Suppressor macrophage (primary cell): ENCODE measurements around the gene TMEM39A.

Experiments
- DNase-seq, 4 experiments: peaks; one replicate each; pipeline ENCODE4 v3.0.0-alpha.2; 2020 to 2022

The TMEM39A gene

GRCh38 chr3:119395923-119396358, 67.5 kb downstream of the TMEM39A start:
- no peak for DNase-seq

- no peak for DNase-seq
These were observed 74.8 kb downstream of the TMEM39A start for GRCh38 chr3:119388577-119388976.

GRCh38 chr3:119382134-119382533, 81.3 kb downstream of the TMEM39A start:
- no peak for DNase-seq

- no peak for DNase-seq
These were observed 82.7 kb downstream of the TMEM39A start for GRCh38 chr3:119380697-119381096.
